HepG2 (cell line): Measurements from ENCODE around the gene MMP24OS. TPM values are rescaled to one million over a fixed set of nuclear protein-coding genes. Genes with fewer than 3 reads are reported as not detected.

ENCODE experiments used
- AGO2 ChIP-seq: fragments of 200-400 bp; formaldehyde crosslinking; optimal IDR thresholded peaks from 2 replicates; pipeline ENCODE3; 2017; ENCODE audit warnings: mild to moderate bottlenecking, low read depth, low read length, moderate library complexity
- ARNT ChIP-seq: fragments of 450-650 bp; IDR thresholded peaks from 2 replicates; pipeline ENCODE4 v1.6.1; 2017
- E2F5 ChIP-seq: sonication (generic); formaldehyde crosslinking; conservative IDR thresholded peaks from 2 replicates; pipeline ENCODE4 v1.4.0; 2020; ENCODE audit warnings: missing genetic modification reagents
- ESRRA ChIP-seq: sonication (generic); formaldehyde crosslinking; IDR thresholded peaks from 2 replicates; pipeline ENCODE4 v1.5.1; 2020; ENCODE audit warnings: mild to moderate bottlenecking, low read depth, missing genetic modification reagents
- GATA4 ChIP-seq: sonication (generic); IDR thresholded peaks from 2 replicates; pipeline ENCODE4 v1.6.1; 2016; ENCODE audit warnings: antibody characterized with exemption, low read depth, borderline replicate concordance
- HNRNPUL1 ChIP-seq: fragments of 200-400 bp; formaldehyde crosslinking; IDR thresholded peaks from 2 replicates; pipeline ENCODE4 v1.6.1; 2017; ENCODE audit warnings: low read depth, mild to moderate bottlenecking, low read length, moderate library complexity
- NFKB2 ChIP-seq: sonication (generic); formaldehyde crosslinking; IDR thresholded peaks from 2 replicates; pipeline ENCODE4 v1.4.0; 2020; ENCODE audit warnings: missing genetic modification reagents, borderline replicate concordance
- PHF5A ChIP-seq: IDR thresholded peaks from one replicate; pipeline ENCODE4 v1.6.1; 2018; ENCODE audit warnings: low read depth, missing genetic modification reagents; ENCODE audit not compliant: unreplicated experiment
- SKIL ChIP-seq: sonication (generic); formaldehyde crosslinking; IDR thresholded peaks from 2 replicates; pipeline ENCODE4 v1.8.0; 2022; ENCODE audit warnings: missing genetic modification reagents, mild to moderate bottlenecking, moderate library complexity, borderline replicate concordance
- YY1 ChIP-seq: IDR thresholded peaks from 2 replicates; pipeline ENCODE4 v1.6.1; 2011; ENCODE audit warnings: low read length, low read depth, moderate library complexity, mild to moderate bottlenecking; ENCODE audit not compliant: insufficient read depth, insufficient replicate concordance
- ZBTB2 ChIP-seq: sonication (generic); formaldehyde crosslinking; IDR thresholded peaks from 2 replicates; pipeline ENCODE4 v1.8.0; 2022; ENCODE audit warnings: low read depth, missing genetic modification reagents
- ZIK1 ChIP-seq: sonication (generic); formaldehyde crosslinking; IDR thresholded peaks from 2 replicates; pipeline ENCODE4 v1.5.0; 2020; ENCODE audit warnings: mild to moderate bottlenecking, low read depth, missing genetic modification reagents, borderline replicate concordance
- ZNF549 ChIP-seq: sonication (generic); formaldehyde crosslinking; IDR thresholded peaks from 2 replicates; pipeline ENCODE4 v1.5.0; 2020; ENCODE audit warnings: missing genetic modification reagents
- polyA plus RNA-seq, 8 experiments: library from polyadenylated mRNA; depleted of rRNA in 3 of 8; stranded (reverse) in 7 of 8; unstranded in 1 of 8; fragments of >200 nt; fragmentation: Illumina TruSeq in 4 of 8; extraction: Trizol in 4 of 8; gene quantifications; 2 replicates each; pipeline versions ENCODE4 v1.2.1 to v1.2.3, GENCODE V29; 2011 to 2016; ENCODE audit warnings: low read depth in 4 of 8, missing spikeins in 1 of 8, mixed read lengths in 1 of 8; ENCODE audit not compliant: insufficient read depth in 1 of 8
- total RNA-seq, 5 experiments: library from RNA; depleted of rRNA; stranded (reverse); fragments of >200 nt; fragmentation: Illumina TruSeq; extraction: Trizol; gene quantifications; 2 replicates each; pipeline ENCODE4 v1.2.3, GENCODE V29; 2016; ENCODE audit warnings: low read depth in 1 of 5
- TF ChIP-seq, protein P1 (sequence below), 2 experiments: fragments of 450-650 bp in 1 of 2; sonication (generic) in 1 of 2; formaldehyde crosslinking in 1 of 2; IDR thresholded peaks; 2 replicates each; pipeline versions ENCODE4 v1.6.1 to v1.8.0; 2016 to 2022; ENCODE audit warnings: antibody characterized with exemption in 1 of 2, mild to moderate bottlenecking in 1 of 2, missing genetic modification reagents in 1 of 2

The MMP24OS gene
- total and polyA plus RNA-seq, 2 of the 13 experiments (the other 11 are each of a cell fraction or from before 2014, with no cell fraction given): 6.0 to 8.5 TPM

GRCh38 chr20:35284267-35284991 is 6.5 kb upstream of the MMP24OS start, which contains the start of gene EIF6 (continued):
- TF ChIP-seq YY1: peak; percentile 84
- no peak for TF ChIP-seq ARNT
- TF ChIP-seq ZIK1 (CRISPR knock-in tag): peak; percentile 20; the same call in 1 of the 2 replicates
- peak; percentile 74 for TF ChIP-seq SKIL (CRISPR knock-in tag)
- TF ChIP-seq ESRRA: peak; percentile 58
- no peak; the same call in 1 of the 2 replicates for TF ChIP-seq GATA4
- peak; percentile 93 for TF ChIP-seq ZBTB2 (CRISPR knock-in tag)
- TF ChIP-seq E2F5 (CRISPR knock-in tag): peak; percentile 78
- TF ChIP-seq HNRNPUL1: no peak
- peak; percentile 97 for TF ChIP-seq NFKB2 (CRISPR knock-in tag)
- TF ChIP-seq AGO2: peak; percentile 97
- TF ChIP-seq, protein P1, sequence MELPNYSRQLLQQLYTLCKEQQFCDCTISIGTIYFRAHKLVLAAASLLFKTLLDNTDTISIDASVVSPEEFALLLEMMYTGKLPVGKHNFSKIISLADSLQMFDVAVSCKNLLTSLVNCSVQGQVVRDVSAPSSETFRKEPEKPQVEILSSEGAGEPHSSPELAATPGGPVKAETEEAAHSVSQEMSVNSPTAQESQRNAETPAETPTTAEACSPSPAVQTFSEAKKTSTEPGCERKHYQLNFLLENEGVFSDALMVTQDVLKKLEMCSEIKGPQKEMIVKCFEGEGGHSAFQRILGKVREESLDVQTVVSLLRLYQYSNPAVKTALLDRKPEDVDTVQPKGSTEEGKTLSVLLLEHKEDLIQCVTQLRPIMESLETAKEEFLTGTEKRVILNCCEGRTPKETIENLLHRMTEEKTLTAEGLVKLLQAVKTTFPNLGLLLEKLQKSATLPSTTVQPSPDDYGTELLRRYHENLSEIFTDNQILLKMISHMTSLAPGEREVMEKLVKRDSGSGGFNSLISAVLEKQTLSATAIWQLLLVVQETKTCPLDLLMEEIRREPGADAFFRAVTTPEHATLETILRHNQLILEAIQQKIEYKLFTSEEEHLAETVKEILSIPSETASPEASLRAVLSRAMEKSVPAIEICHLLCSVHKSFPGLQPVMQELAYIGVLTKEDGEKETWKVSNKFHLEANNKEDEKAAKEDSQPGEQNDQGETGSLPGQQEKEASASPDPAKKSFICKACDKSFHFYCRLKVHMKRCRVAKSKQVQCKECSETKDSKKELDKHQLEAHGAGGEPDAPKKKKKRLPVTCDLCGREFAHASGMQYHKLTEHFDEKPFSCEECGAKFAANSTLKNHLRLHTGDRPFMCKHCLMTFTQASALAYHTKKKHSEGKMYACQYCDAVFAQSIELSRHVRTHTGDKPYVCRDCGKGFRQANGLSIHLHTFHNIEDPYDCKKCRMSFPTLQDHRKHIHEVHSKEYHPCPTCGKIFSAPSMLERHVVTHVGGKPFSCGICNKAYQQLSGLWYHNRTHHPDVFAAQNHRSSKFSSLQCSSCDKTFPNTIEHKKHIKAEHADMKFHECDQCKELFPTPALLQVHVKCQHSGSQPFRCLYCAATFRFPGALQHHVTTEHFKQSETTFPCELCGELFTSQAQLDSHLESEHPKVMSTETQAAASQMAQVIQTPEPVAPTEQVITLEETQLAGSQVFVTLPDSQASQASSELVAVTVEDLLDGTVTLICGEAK (IDR thresholded peaks at IDR 0.05): peak; percentile 51; the same call in 1 of the 2 replicates
- TF ChIP-seq, protein P1 (CRISPR knock-in tag; IDR thresholded peaks at IDR 0.05): peak; percentile 52; the same call in 1 of the 2 replicates
- TF ChIP-seq PHF5A (CRISPR knock-in tag): no peak
- no peak for TF ChIP-seq ZNF549 (CRISPR knock-in tag)
